Keratinocyte (primary cell): ENCODE measurements around the gene GDPD4. TPM values are rescaled to one million over a fixed set of nuclear protein-coding genes. Genes with fewer than 3 reads are reported as not detected.

ENCODE experiments used
- DNase-seq: peaks from one replicate; pipeline ENCODE4 v3.0.0-alpha.2; 2011; ENCODE audit warnings: low read depth, missing footprints, low spot score
- FAIRE-seq: peaks from 2 replicates; lab custom pipeline; 2011; peaks lifted over from hg19 to GRCh38; lab: Jason Lieb, UNC
- H2AFZ ChIP-seq: 2 replicates; pipeline ENCODE4 v1.6.0; 2012; ENCODE audit warnings: low read length, control low read depth, inconsistent platforms; ENCODE audit not compliant: control insufficient read depth
- H3K27ac ChIP-seq: 2 replicates; pipeline ENCODE4 v1.5.1; 2011; ENCODE audit warnings: low read length; ENCODE audit not compliant: control insufficient read depth, insufficient read depth
- H3K27me3 ChIP-seq: 3 replicates; pipeline ENCODE4 v1.6.0; 2011; ENCODE audit warnings: low read length; ENCODE audit not compliant: control insufficient read depth, insufficient read depth; ENCODE audit errors: extremely low read depth
- H3K36me3 ChIP-seq, 2 experiments: 2 replicates in 1 of 2; 3 replicates in 1 of 2; pipeline ENCODE4 v1.5.1; 2011; ENCODE audit warnings: low read length in 2 of 2, mild to moderate bottlenecking in 1 of 2; ENCODE audit not compliant: control insufficient read depth in 2 of 2, insufficient read depth in 2 of 2; ENCODE audit errors: extremely low read depth in 1 of 2
- H3K4me1 ChIP-seq: 3 replicates; pipeline ENCODE4 v1.5.1; 2011; ENCODE audit warnings: low read length; ENCODE audit not compliant: control insufficient read depth, insufficient read depth; ENCODE audit errors: extremely low read depth
- H3K4me2 ChIP-seq: 3 replicates; pipeline ENCODE4 v1.6.0; 2011; ENCODE audit warnings: low read depth, low read length; ENCODE audit not compliant: control insufficient read depth, insufficient read depth; ENCODE audit errors: extremely low read depth
- H3K4me3 ChIP-seq, 3 experiments: fragments of 200-600 bp in 1 of 3; sonication (generic) in 1 of 3; 2 replicates in 2 of 3; 3 replicates in 1 of 3; pipeline ENCODE4 v1.5.1; 2011 to 2016; ENCODE audit warnings: low read length in 3 of 3, mild to moderate bottlenecking in 3 of 3, control low read depth in 2 of 3, inconsistent platforms in 1 of 3, low read depth in 1 of 3, mixed read lengths in 1 of 3, mixed run types in 1 of 3, moderate library complexity in 1 of 3; ENCODE audit not compliant: control insufficient read depth in 2 of 3, insufficient read depth in 2 of 3; ENCODE audit errors: extremely low read depth in 1 of 3
- H3K79me2 ChIP-seq: 2 replicates; pipeline ENCODE4 v1.6.0; 2012; ENCODE audit warnings: low read length; ENCODE audit not compliant: control insufficient read depth, insufficient read depth
- H3K9ac ChIP-seq: 3 replicates; pipeline ENCODE4 v1.6.0; 2011; ENCODE audit warnings: low read length; ENCODE audit not compliant: control insufficient read depth, insufficient read depth; ENCODE audit errors: extremely low read depth
- H3K9me1 ChIP-seq: 3 replicates; pipeline ENCODE4 v1.6.0; 2011; ENCODE audit warnings: low read length; ENCODE audit not compliant: control insufficient read depth, insufficient read depth; ENCODE audit errors: extremely low read depth
- H3K9me3 ChIP-seq: 2 replicates; pipeline ENCODE4 v1.5.1; 2012; ENCODE audit warnings: low read depth, low read length; ENCODE audit not compliant: control insufficient read depth
- H4K20me1 ChIP-seq: 3 replicates; pipeline ENCODE4 v1.6.0; 2011; ENCODE audit warnings: low read length; ENCODE audit not compliant: control insufficient read depth, insufficient read depth; ENCODE audit errors: extremely low read depth
- EZH2 ChIP-seq: IDR thresholded peaks from one replicate; pipeline ENCODE4 v1.6.1; 2012; ENCODE audit warnings: inconsistent platforms, mild to moderate bottlenecking, low read length, moderate library complexity
- dilution Hi-C: fragments of 300-500 bp; cut with MboI; formaldehyde crosslinking; loops from one replicate; pipeline ENCODE4 v1.7.0; 2020; ENCODE audit warnings: low sequenced_read_pairs; ENCODE audit not compliant: extremely low pct_ligation_motif_present
- polyA plus RNA-seq, 5 experiments: library from polyadenylated mRNA; depleted of rRNA in 3 of 5; stranded (reverse) in 3 of 5; stranded (forward) in 1 of 5; unstranded in 1 of 5; fragments of >200 nt; gene quantifications; 1 replicate in 1 of 5; 2 replicates in 3 of 5; 3 replicates in 1 of 5; pipeline versions ENCODE4 v1.2.1 to v1.2.3, GENCODE V29; 2011 to 2012; ENCODE audit warnings: missing spikeins in 2 of 5, low read depth in 1 of 5, low replicate concordance in 1 of 5
- TF ChIP-seq, protein P1 (sequence below), 3 experiments: IDR thresholded peaks in 1 of 3; conservative IDR thresholded peaks in 1 of 3; optimal IDR thresholded peaks in 1 of 3; 2 replicates in 2 of 3; 3 replicates in 1 of 3; pipeline versions ENCODE3 to v1.5.1; 2011; ENCODE audit warnings: low read length in 3 of 3, mild to moderate bottlenecking in 3 of 3, moderate library complexity in 2 of 3, control low read depth in 1 of 3, inconsistent platforms in 1 of 3; ENCODE audit not compliant: insufficient read depth in 2 of 3; ENCODE audit errors: extremely low read depth in 1 of 3

GDPD4 gene
- polyA plus RNA-seq, 1 donor (not counting 4 experiments of a cell fraction or from before 2014, with no cell fraction given), result not detected

DNA sequence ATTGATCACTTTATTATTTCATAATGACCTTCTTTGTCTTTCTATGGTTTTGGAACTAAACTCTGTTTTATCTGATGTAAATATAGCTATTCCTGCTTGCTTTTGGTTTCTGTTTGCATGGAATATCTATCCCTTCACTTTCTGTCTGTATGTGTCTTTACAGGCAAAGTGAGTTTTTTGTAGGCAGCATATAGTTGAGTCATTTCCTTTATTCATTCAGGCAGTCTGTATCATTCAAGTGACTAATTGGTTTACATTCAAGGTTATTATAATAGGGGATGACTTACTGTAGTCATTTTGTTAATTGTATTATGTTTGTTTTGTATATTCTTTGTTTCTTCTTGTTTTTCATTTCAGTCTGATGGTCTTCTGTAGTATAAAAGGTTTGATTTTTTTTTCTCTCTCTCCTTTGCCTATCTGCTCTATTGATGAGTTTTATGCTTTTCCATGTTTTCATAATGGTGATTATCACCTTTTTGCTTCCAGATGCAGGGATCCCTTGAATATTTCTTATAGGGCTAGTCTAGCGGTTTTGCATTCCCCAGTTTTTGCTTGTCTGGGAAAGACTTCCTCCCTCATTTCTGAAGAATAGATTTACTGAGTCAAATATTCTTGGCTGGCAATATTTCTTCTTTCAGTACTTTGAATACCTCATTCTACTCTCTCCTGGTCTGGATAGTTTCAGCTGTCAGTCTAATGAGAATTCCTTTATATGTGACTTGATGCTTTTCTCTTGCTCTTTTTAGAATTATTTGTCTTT lies 50.4 kb downstream of the GDPD4 start:
- H3K9ac ChIP-seq, result peak overlapping the region; percentile 5
- peak overlapping the region; percentile 71 for H3K4me2 ChIP-seq
- TF ChIP-seq EZH2, result no peak
- TF ChIP-seq, protein P1, sequence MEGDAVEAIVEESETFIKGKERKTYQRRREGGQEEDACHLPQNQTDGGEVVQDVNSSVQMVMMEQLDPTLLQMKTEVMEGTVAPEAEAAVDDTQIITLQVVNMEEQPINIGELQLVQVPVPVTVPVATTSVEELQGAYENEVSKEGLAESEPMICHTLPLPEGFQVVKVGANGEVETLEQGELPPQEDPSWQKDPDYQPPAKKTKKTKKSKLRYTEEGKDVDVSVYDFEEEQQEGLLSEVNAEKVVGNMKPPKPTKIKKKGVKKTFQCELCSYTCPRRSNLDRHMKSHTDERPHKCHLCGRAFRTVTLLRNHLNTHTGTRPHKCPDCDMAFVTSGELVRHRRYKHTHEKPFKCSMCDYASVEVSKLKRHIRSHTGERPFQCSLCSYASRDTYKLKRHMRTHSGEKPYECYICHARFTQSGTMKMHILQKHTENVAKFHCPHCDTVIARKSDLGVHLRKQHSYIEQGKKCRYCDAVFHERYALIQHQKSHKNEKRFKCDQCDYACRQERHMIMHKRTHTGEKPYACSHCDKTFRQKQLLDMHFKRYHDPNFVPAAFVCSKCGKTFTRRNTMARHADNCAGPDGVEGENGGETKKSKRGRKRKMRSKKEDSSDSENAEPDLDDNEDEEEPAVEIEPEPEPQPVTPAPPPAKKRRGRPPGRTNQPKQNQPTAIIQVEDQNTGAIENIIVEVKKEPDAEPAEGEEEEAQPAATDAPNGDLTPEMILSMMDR (optimal IDR thresholded peaks at IDR 0.05 in 1 of 3, IDR thresholded peaks at IDR 0.05 in 1 of 3, conservative IDR thresholded peaks at IDR 0.05 in 1 of 3; ENCODE audit: extremely low read depth in 1 of 3, insufficient read depth in 2 of 3, low read length in 3 of 3), result no peak
- H3K4me1 ChIP-seq, result peaks cover 47% of the 10 kb centered on the region
- H4K20me1 ChIP-seq, result no peaks in the 10 kb centered on the region
- H3K27ac ChIP-seq, result peak overlapping the region; percentile 72
- dilution Hi-C loops, result no loop called here
- H3K79me2 ChIP-seq, result no peaks in the 10 kb centered on the region
- H3K9me3 ChIP-seq, result peaks cover 1% of the 10 kb centered on the region
- FAIRE-seq (peak; percentile 20), DNase-seq (peak; percentile 56)
- H3K4me3 ChIP-seq, result peak overlapping the region in 2 of 3 experiments; percentile 21 to 42
- H2AFZ ChIP-seq, result no peak overlapping the region
- no peaks in the 10 kb centered on the region for H3K27me3 ChIP-seq
- H3K36me3 ChIP-seq, result peaks cover 0 to 3% of the 10 kb centered on the region in 2 experiments
- peaks cover 2% of the 10 kb centered on the region for H3K9me1 ChIP-seq

DNA sequence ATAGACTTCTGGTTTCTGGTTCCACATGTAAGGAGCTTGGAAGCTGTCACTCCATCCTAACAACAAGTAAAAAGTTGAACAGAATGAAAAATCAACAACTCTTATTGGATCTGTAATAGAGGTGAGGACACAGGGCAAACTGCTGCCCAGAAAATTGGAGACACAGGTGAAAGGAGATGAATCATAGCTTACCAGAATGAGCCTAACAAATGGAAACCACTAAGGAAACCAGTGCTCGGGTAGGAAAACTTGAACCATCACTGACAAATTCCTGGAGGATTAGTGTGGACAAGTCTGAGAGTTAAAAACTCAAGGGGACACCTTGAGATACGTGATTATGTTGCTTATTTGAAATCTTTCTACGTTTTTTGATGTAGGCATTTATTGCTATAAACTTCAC lies 52.1 kb downstream of the GDPD4 start:
- Histone ChIP-seq H3K79me2 (no peaks in the 10 kb centered on the region), H2AFZ (no peak overlapping the region), H3K9ac (no peak overlapping the region), H4K20me1 (no peaks in the 10 kb centered on the region), H3K4me3 (no peak overlapping the region), H3K27ac (no peak overlapping the region), H3K9me1 (peaks cover 2% of the 10 kb centered on the region), H3K36me3 (peaks cover 0 to 3% of the 10 kb centered on the region in 2 experiments), H3K4me1 (peaks cover 59% of the 10 kb centered on the region), H3K27me3 (no peaks in the 10 kb centered on the region), H3K4me2 (peak overlapping the region; percentile 17), H3K9me3 (peaks cover 1% of the 10 kb centered on the region)
- FAIRE-seq, result peak; percentile 83
- dilution Hi-C loops, result no loop called here
- TF ChIP-seq EZH2, result no peak
- TF ChIP-seq, protein P1 (optimal IDR thresholded peaks at IDR 0.05 in 1 of 3, IDR thresholded peaks at IDR 0.05 in 1 of 3, conservative IDR thresholded peaks at IDR 0.05 in 1 of 3; ENCODE audit: extremely low read depth in 1 of 3, insufficient read depth in 2 of 3, low read length in 3 of 3), result no peak
- DNase-seq, result peak; percentile 57
